Mesodermal cell (in vitro differentiated cells): Measurements from ENCODE around the gene FRMD1.

Experiments used
- H3K27ac ChIP-seq: 2 replicates; pipeline ENCODE4 v1.7.0; 2013; ENCODE audit warnings: mild to moderate bottlenecking, low read depth, low read length, moderate library complexity; ENCODE audit not compliant: severe bottlenecking
- H3K36me3 ChIP-seq: 2 replicates; pipeline ENCODE4 v1.7.1; 2013; ENCODE audit warnings: mild to moderate bottlenecking, low read length, moderate library complexity; ENCODE audit not compliant: control insufficient read depth, insufficient read depth
- H3K4me1 ChIP-seq: one replicate; pipeline ENCODE4 v1.7.1; 2013; ENCODE audit warnings: mild to moderate bottlenecking, low read length; ENCODE audit not compliant: insufficient read depth, control insufficient read depth, poor library complexity, severe bottlenecking
- H3K4me3 ChIP-seq: 2 replicates; pipeline ENCODE4 v1.7.0; 2013; ENCODE audit warnings: low read length, control low read depth, mild to moderate bottlenecking; ENCODE audit not compliant: insufficient read depth, poor library complexity, severe bottlenecking; ENCODE audit errors: extremely low read depth
- H3K9me3 ChIP-seq: 2 replicates; pipeline ENCODE4 v1.7.1; 2013; ENCODE audit warnings: mild to moderate bottlenecking, low read length, moderate library complexity; ENCODE audit not compliant: control insufficient read depth
- WGBS, 2 experiments: methylation state at CpG; one replicate each; pipeline ENCODE4 v1.1.5; 2013; ENCODE audit warnings: missing lambda C conversion rate in 2 of 2; ENCODE audit not compliant: insufficient coverage in 2 of 2; 5-methylcytosine and 5-hydroxymethylcytosine counted together

The FRMD1 gene

DNA sequence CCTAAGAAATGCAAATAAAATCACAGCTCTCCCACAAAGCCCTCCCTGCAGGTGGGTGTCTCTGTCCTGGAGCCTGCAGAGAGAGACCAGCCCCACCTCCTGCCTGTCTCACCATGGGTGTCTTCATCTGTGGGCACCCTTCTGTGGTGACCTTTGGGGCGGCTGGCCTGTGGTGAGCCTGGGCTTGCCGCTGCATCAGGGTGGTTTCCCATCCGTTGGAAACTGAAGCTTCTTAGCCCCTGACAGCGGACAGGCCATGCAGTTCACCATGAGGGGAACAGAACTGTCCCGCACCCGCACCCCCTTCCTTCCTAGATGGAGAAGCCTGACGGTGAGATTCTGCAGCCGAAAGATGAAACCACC lies 42.3 kb upstream of the FRMD1 start:
- Histone ChIP-seq H3K9me3 (no peaks in the 10 kb centered on the region), H3K27ac (no peak overlapping the region), H3K4me1 (no peaks in the 10 kb centered on the region), H3K4me3 (no peak overlapping the region), H3K36me3 (no peaks in the 10 kb centered on the region)
- WGBS, 2 experiments, result 84 to 91% methylated on average over 7 to 8 of the region's 8 CpGs

- Histone ChIP-seq H3K4me3 (no peak overlapping the region), H3K27ac (no peak overlapping the region), H3K9me3 (no peaks in the 10 kb centered on the region), H3K36me3 (no peaks in the 10 kb centered on the region), H3K4me1 (no peaks in the 10 kb centered on the region)
- WGBS, 2 experiments, result 83 to 92% methylated on average over 13 to 15 of the region's 15 CpGs
Measured at GRCh38 chr6:168120390-168121302, 41.6 kb upstream of the FRMD1 start.

- H3K36me3 ChIP-seq, result no peaks in the 10 kb centered on the region
- no peaks in the 10 kb centered on the region for H3K9me3 ChIP-seq
- no peak overlapping the region for H3K27ac ChIP-seq
- H3K4me3 ChIP-seq, result no peak overlapping the region
- no peaks in the 10 kb centered on the region for H3K4me1 ChIP-seq
Measured at GRCh38 chr6:168119539-168119938, 40.5 kb upstream of the FRMD1 start.

DNA sequence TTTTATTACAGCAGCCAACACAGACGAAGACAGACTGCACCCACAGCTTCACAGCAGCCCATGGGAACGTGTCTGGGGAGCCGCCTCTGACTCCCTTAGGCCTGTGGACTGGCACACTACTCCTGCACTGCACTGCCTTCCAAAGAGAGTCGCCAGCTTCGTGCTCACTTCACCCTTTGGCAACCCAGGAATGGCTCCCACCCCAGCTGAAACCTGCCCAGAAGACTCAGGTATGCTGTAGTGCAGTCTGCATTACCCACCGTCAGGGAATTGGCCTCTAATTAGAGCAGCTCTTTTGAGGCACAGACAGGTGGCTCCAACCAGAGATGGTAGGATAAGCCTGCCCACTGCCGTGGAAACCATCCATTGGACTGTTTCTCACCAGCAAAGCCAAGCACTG lies 39.9 kb upstream of the FRMD1 start:
- Histone ChIP-seq H3K27ac (no peak overlapping the region), H3K4me1 (no peaks in the 10 kb centered on the region), H3K36me3 (no peaks in the 10 kb centered on the region), H3K9me3 (no peaks in the 10 kb centered on the region), H3K4me3 (no peak overlapping the region)
- WGBS, 2 experiments, result 86 to 88% methylated on average over 7 of the region's 7 CpGs

GRCh38 chr6:168117942-168118341 lies 38.9 kb upstream of the FRMD1 start:
- 30 to 48% methylated on average over 2 of the region's 4 CpGs for WGBS, 2 experiments
- H3K9me3 ChIP-seq, result no peaks in the 10 kb centered on the region
- no peaks in the 10 kb centered on the region for H3K36me3 ChIP-seq
- H3K27ac ChIP-seq, result no peak overlapping the region
- H3K4me1 ChIP-seq, result no peaks in the 10 kb centered on the region
- H3K4me3 ChIP-seq, result no peak overlapping the region

GRCh38 chr6:168116975-168117899 lies 38.2 kb upstream of the FRMD1 start:
- no peak overlapping the region for H3K4me3 ChIP-seq
- H3K27ac ChIP-seq, result no peak overlapping the region
- 89 to 90% methylated on average over 25 to 26 of the region's 26 CpGs for WGBS, 2 experiments

DNA sequence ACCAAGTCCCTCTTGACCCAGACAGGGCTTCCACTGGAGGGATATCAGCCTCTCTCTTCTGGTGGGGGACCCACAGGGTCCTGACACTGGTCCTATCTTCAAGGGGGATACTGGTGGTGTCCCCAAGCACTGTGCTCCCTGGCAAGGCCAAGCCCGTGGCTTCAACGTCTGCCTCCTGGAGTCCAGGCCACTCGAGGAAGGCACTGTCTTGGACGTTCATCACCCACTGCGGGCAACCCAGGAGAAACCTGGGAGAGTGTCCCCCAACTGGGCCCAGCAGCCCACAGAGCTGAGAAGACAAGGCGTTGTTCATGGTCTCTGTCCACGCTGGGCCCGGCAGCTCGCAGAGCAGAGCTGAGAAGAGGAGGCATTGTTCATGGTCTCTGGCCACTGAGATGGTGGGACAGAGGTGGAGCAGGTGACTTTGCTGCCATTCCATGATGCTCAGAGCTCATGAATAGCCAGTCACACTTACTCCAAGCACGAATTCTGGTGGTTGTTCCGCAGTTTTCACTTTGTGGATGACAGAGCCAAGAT lies 37.5 kb upstream of the FRMD1 start:
- WGBS, 2 experiments, result 95 to 97% methylated on average over 11 of the region's 11 CpGs
- H3K36me3 ChIP-seq, result no peaks in the 10 kb centered on the region
- H3K4me1 ChIP-seq, result no peaks in the 10 kb centered on the region
- no peak overlapping the region for H3K4me3 ChIP-seq
- no peak overlapping the region for H3K27ac ChIP-seq
- no peaks in the 10 kb centered on the region for H3K9me3 ChIP-seq

More at GRCh38 chr6:168116975-168117899, 38.2 kb upstream of the FRMD1 start:
- Histone ChIP-seq H3K4me1 (no peaks in the 10 kb centered on the region), H3K9me3 (no peaks in the 10 kb centered on the region), H3K36me3 (no peaks in the 10 kb centered on the region)

DNA sequence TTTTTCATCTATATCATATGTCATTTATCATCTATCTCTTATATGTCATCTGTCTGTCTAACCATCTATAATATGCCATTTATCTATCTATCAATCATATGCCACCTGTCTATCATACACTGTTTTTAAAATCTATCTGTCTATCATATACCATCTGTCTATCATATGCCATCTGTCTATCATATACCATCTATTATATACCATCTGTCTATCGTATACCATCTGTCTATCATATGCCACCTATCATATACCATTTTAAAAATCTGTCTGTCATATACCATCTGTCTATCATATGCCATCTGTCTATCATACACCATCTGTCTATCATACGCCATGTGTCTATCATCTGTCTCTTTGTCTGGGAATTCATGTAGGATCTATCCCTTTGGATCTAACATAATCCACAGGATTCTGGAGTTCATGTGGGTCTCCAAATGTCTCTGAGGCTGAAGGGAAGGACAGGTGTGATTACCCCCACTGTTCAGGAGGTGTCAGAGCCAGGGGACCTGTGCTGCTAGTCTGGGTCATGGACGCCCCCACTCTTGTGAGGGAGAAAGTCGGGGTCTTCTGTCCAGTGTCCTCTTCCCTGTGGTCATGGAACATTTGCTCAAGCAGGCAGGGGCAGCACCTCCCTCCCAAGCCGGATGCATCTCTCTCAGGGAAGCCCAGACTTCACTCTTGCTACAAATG lies 36.9 kb upstream of the FRMD1 start:
- Histone ChIP-seq H3K4me3 (no peak overlapping the region), H3K9me3 (no peaks in the 10 kb centered on the region), H3K36me3 (no peaks in the 10 kb centered on the region), H3K4me1 (no peaks in the 10 kb centered on the region), H3K27ac (no peak overlapping the region)
- WGBS, 2 experiments, result 86 to 89% methylated on average over 4 to 5 of the region's 5 CpGs

DNA sequence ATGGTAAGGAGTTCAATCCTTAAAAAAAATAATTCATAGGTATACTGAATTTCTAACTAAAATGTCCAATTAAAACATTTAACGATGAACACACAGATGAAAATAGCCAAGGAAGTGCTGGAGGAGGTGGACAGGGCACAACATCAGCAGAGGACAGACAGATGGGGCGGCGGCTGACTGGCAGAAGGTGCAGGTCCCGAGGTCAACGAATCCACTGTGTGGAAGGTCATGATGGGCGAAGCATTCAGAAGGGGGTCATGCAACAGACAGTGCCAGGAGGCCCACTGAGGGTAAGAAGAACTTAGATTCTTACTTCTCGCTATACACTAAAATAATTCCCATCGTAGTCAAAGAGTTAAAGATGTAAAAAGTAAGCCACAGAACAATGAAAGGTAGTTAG lies 34.2 kb upstream of the FRMD1 start:
- no peaks in the 10 kb centered on the region for H3K36me3 ChIP-seq
- no peaks in the 10 kb centered on the region for H3K4me1 ChIP-seq
- H3K9me3 ChIP-seq, result no peaks in the 10 kb centered on the region
- H3K27ac ChIP-seq, result no peak overlapping the region
- H3K4me3 ChIP-seq, result no peak overlapping the region
- WGBS, 2 experiments, result 92 to 95% methylated on average over 6 of the region's 8 CpGs

- no peaks in the 10 kb centered on the region for H3K9me3 ChIP-seq
- no peak overlapping the region for H3K27ac ChIP-seq
- no peaks in the 10 kb centered on the region for H3K36me3 ChIP-seq
- no peaks in the 10 kb centered on the region for H3K4me1 ChIP-seq
- 85 to 93% methylated on average over 5 to 6 of the region's 6 CpGs for WGBS, 2 experiments
- no peak overlapping the region for H3K4me3 ChIP-seq
Measured at GRCh38 chr6:168111911-168112310, 32.9 kb upstream of the FRMD1 start.
